GM21529 (cell line): ENCODE measurements around the gene CCNI.
"Not testable (repeated sequence)": the region's sequence is repeated elsewhere in the genome, so short reads cannot be mapped to it uniquely, and the experiment has no call there.

Experiments
- ATAC-seq: cut with Tn5 transposase; IDR thresholded peaks from one replicate; pipeline ENCODE4 v1.9.1; 2021; ENCODE audit not compliant: unreplicated experiment

The CCNI gene, protein sequence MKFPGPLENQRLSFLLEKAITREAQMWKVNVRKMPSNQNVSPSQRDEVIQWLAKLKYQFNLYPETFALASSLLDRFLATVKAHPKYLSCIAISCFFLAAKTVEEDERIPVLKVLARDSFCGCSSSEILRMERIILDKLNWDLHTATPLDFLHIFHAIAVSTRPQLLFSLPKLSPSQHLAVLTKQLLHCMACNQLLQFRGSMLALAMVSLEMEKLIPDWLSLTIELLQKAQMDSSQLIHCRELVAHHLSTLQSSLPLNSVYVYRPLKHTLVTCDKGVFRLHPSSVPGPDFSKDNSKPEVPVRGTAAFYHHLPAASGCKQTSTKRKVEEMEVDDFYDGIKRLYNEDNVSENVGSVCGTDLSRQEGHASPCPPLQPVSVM

DNA sequence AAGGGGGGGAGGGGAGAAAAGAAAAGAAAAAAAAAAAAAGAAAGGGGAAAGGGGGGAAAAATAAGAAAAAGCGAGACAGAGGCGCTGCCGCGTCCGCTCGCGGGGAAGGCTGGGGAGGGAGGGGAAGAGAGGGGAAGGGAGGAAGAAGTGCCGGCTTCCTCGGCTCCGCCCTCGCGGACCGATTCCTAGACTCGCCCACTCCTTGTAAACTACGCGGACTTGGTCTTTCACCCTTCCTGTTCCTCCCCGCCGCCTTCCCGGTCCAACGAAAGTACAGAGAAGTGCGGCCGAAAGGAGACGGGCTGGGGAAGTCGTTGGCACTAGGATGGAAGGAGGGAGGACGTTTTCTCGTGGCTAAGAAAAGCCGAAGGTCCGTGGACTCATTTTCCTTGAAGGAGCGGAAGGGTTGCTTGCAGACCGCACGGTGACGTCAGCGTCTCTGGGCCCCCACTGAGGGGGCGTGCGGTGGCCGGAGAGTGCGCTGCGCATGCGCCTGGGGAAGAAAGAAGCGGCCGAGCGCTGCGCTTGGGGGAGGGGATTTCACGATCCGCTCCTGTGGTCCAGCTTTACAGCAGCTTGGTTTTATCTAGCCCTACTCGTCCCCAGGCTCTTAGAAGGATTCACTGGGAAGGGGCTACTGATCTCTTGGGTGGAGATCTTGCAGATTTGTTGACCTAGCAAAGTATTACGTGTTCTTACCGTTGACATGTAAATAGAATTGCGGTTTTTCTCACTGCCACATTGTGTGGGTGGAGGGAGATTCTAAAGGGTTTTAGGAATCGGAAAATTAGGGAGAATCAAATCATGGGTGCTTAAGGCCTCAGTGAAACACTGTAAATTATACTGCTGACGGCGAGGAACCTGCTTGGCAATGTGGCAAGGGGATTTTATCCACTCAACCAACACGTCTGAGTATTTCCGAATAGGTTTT is at the start of gene CCNI:
Gene CCNI, minus strand, starts transcription at position 121 of the 931 bp plus-strand sequence. CDS start 9,627 bp downstream, outside the sequence.
- peak; percentile 61 for ATAC-seq

GRCh38 chr4:77124576-77124975 is 48.8 kb upstream of the CCNI start:
- ATAC-seq, result no peak

GRCh38 chr4:77123411-77123810 is 47.6 kb upstream of the CCNI start:
- ATAC-seq, result no peak

DNA sequence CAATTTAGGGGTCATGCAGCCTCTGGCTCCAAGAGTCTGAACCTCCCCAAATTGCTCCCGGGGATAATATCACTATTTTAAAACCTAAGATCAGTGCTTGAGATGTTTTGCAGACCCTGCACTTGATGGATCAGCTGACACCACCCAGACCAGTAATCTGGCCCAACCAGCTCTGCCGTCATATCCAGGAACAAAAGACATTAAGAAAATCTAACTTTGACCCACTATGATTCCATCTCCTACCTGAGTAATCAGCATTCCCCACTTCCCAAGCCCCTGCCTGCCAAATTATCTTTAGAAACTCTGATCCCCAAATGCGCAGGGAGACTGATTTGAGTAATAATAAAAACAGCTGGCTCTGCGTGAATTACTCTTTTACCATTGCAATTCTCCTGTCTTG is 46.9 kb upstream of the CCNI start:
- ATAC-seq, result no peak

DNA sequence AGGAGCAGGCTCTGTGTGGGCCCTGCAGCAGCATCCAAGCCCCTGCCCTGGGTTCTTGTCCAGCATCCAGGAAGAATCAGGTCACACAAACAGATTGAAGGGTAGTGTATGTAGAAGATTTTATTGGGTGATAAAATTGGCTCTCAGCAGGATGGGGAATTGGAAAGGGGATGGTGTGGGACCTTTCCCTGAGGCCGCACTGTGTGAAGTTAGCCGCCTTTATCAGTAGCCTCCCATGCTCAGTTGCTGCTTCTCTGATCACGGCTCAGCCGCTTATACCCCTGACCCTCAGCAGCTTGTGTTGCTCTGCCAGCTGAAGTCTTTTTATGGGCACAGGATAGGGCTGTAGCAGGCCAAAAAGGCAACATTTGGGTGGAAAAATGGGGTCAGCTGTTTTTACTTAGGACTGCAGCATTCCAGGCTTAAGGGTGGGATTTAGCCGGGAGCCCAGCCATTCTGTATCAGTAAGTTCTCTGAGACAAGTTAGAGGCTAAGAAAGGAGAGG is 46.0 kb upstream of the CCNI start:
- ATAC-seq, result no peak

DNA sequence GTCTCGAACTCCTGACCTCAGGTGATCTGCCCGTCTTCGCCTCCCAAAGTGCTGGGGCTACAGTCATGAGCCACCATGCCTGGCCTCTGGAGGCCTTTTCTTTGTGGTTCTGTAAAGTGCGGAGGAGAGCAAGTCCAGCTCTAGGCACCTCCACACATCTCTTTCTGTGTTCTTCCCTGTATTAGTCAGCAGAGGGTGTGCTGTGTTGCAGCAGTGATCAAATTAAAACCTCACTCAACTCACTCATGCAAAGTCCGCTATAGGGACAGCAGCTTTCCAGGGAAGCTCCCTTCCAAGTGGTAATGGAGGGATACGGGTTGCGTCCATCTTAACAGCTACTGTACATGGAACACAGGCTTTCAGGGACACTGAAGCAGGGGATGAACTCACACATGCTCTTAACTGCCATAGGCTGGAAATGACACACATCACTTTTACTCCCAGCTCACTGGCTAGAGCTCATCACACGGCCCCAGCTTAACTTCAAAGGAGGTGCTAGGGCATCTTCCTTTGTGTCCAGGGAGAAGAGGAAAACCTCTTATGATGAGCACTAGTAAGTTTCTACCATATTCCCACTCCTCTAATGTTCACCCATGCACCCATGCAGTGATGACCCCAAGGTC is 45.2 kb upstream of the CCNI start:
- peak; percentile 87 for ATAC-seq

- no peak for ATAC-seq
These were observed 41.9 kb upstream of the CCNI start for GRCh38 chr4:77117721-77118120.

DNA sequence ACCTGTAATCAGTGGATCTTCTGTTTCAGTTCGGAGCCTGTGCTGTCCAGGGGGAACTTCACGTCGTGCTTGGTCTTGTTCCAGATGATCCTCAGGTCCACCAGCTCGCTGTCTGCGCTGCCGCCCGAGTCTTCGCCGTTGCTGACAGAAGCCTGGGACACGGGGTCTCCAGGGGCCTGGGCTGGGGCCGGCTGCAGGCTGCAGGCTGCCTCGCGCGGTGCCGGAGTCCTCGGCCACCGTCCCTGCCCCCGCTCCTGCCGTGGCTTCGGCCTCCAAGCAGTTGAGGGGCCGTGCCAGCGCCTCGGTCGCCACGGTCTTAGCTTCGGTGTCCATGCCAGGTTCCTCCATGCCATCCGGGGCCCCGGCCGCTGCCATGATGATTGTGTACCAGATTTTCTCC is 37.3 kb upstream of the CCNI start:
- ATAC-seq, result no peak

GRCh38 chr4:77110730-77111129 is 34.9 kb upstream of the CCNI start:
- ATAC-seq, result no peak

- no peak for ATAC-seq
These were observed 29.2 kb upstream of the CCNI start for GRCh38 chr4:77104791-77105540.

DNA sequence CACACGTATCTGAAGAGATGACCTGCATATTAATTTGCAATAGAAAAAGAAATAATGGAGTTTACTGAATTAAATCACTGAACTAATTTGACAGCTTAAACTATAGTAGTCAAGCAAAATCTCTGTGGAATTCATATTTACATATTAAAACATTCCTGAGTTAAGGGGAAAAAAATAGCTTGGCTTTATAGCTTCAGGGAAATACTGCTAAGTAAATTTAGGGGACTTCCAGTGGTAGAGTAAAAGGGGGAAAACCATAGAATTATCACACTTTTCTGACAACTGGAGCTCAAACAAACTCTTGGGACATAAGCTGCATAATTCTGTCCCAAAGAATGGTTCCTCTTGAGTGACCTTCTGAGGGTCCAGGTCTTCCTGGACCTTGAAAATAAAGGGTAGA is 28.6 kb upstream of the CCNI start:
- no peak for ATAC-seq

DNA sequence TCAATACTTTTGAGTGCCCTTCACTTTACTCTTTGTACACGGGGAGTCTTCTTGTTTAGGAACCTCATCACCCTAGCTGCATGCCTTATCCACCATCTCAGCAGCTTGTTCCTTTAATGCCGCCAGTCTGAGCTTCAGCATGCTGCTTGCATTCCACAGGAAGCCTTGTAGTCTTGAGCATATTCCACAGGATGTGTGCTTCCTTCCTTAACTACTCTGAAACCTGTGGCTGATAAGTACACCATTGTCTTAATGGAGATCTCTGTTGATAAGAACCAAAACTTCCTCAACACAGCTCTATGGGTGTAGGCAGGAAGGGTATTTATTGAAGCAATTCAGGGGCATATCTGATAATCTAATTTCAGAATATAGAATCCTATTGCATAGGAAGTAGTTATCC is 24.4 kb upstream of the CCNI start:
- ATAC-seq, result no peak

DNA sequence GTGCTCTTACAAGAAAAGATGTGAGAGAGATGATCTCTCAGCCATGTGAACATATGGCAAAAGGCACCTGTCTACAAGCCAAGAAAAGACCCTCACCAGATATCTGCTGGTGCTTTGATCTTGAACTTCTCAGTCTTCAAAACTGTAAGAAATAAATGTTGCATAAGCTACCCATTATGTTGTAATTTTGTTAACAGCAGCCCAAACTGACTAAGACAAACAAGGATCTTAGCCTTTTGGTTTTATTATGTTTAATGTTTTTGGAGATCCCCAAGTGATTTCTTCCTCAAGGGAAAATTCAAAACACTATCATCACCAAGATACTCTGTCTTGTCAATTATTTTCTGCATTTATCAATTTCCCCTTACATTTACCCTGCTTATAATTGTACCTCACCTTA is 21.8 kb upstream of the CCNI start:
- ATAC-seq, result no peak

- peak; percentile 90 for ATAC-seq
These were observed 19.5 kb upstream of the CCNI start for GRCh38 chr4:77095101-77095821.

DNA sequence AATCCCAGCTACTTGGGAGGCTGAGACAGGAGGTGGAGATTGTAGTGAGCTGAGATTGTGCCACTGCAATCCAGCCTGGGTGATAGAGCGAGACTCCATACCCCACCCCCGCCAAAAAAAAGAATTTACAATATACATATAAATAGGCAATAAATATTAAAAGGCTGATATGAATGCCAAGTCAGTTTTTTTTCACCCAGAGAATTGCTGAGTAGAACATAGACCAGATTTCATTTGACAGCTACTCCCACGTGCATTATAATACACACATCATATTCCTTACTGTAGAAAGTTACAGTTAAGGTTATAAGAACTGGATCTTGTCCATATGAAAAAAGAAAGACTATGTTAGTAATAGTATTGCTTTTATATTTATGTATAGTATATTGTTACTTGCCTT is 18.7 kb upstream of the CCNI start:
- no peak for ATAC-seq

- no peak for ATAC-seq
These were observed 17.6 kb upstream of the CCNI start for GRCh38 chr4:77093401-77093800.

DNA sequence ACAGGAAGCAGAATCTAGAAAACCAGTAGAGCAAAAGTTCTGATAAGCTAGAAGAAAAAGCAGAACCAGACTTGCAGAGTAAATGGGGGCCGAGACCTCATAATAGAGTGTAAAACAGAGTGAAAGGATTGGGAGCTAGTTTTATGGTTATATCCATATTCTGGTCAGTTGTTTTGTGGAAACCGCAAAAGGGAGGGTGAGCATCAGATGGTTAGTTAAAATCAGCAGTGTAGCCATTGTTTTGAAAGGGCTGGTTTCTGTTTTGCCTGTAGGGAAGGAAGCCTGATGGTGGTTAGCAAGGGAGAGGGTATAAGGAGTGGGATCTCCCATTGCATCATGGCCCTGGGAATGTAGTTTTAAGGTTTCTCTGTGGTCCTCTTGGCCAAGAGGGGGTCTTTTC is 17.2 kb upstream of the CCNI start:
- no peak for ATAC-seq

- no peak for ATAC-seq
These were observed 14.1 kb upstream of the CCNI start for GRCh38 chr4:77089866-77090265.

GRCh38 chr4:77087027-77087426 is 11.2 kb upstream of the CCNI start:
- not testable (repeated sequence) for ATAC-seq

DNA sequence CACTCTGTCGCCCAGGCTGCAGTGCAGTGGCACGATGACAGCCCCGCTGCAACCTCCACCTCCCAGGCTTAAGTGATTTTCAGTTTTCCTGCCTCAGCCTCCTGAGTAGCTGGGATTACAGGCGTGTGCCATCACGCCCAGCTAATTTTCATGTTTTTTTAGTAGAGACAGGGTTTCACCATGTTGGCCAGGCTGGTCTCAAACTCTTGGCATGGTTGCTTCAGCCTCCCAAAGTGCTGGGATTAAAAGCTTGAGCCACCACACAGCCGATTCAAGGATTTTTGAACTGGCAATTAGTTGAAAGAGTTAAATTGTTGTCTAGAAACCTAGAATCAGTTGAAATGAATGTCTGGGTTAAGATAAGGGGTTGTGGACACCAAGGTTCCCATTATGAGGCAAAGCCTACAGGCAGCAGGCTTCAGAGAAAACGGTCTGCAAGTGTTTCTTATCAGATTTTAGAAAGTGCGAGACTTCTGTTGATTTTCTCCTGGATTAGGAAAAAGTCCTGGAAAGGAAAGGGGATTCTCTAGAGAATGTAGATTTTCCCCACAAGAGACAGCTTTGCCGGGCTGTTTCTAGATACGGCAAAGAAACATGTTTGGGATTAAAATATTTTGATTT is 8.3 kb upstream of the CCNI start:
- ATAC-seq, result no peak
